ENCODE results near the gene PCDH9.

Gene PCDH9

GRCh38 chr13:66840621-66841020 lies 389.5 kb downstream of the PCDH9 start:
- DNase-seq (ENCODE audit: low read depth): no peak

GRCh38 chr13:66837246-66837645 lies 392.9 kb downstream of the PCDH9 start:
- no peak for DNase-seq (ENCODE audit: low read depth)

- no peak for DNase-seq (ENCODE audit: low read depth)
Measured at GRCh38 chr13:66835040-66835628, 395.0 kb downstream of the PCDH9 start.

- no peak for DNase-seq (ENCODE audit: low read depth)
Measured at GRCh38 chr13:66830940-66831716, 399.0 kb downstream of the PCDH9 start.

GRCh38 chr13:66829803-66830202 lies 400.3 kb downstream of the PCDH9 start:
- no peak for DNase-seq (ENCODE audit: low read depth)

GRCh38 chr13:66826398-66826797 lies 403.7 kb downstream of the PCDH9 start:
- no peak for DNase-seq (ENCODE audit: low read depth)

- no peak for DNase-seq (ENCODE audit: low read depth)
Measured at GRCh38 chr13:66821551-66821950, 408.6 kb downstream of the PCDH9 start.

- no peak for DNase-seq (ENCODE audit: low read depth)
Measured at GRCh38 chr13:66811455-66811854, 418.7 kb downstream of the PCDH9 start.

- no peak for DNase-seq (ENCODE audit: low read depth)
Measured at GRCh38 chr13:66809485-66809884, 420.7 kb downstream of the PCDH9 start.

GRCh38 chr13:66807251-66807650 lies 422.9 kb downstream of the PCDH9 start:
- no peak for DNase-seq (ENCODE audit: low read depth)

- no peak for DNase-seq (ENCODE audit: low read depth)
Measured at GRCh38 chr13:66805657-66806056, 424.5 kb downstream of the PCDH9 start.

GRCh38 chr13:66803808-66804456 lies 426.2 kb downstream of the PCDH9 start:
- no peak for DNase-seq (ENCODE audit: low read depth)

- DNase-seq (ENCODE audit: low read depth): no peak
Measured at GRCh38 chr13:66803013-66803807, 426.9 kb downstream of the PCDH9 start.

GRCh38 chr13:66795636-66796035 lies 434.5 kb downstream of the PCDH9 start:
- no peak for DNase-seq (ENCODE audit: low read depth)

GRCh38 chr13:66794340-66795031 lies 435.6 kb downstream of the PCDH9 start:
- DNase-seq (ENCODE audit: low read depth): no peak

- DNase-seq (ENCODE audit: low read depth): no peak
Measured at GRCh38 chr13:66790861-66791260, 439.3 kb downstream of the PCDH9 start.

- DNase-seq (ENCODE audit: low read depth): no peak
Measured at GRCh38 chr13:66781241-66781640, 448.9 kb downstream of the PCDH9 start.

GRCh38 chr13:66780814-66781213 lies 449.3 kb downstream of the PCDH9 start:
- DNase-seq (ENCODE audit: low read depth): no peak

GRCh38 chr13:66778461-66778860 lies 451.7 kb downstream of the PCDH9 start:
- no peak for DNase-seq (ENCODE audit: low read depth)

- no peak for DNase-seq (ENCODE audit: low read depth)
Measured at GRCh38 chr13:66775196-66775595, 454.9 kb downstream of the PCDH9 start.

- DNase-seq (ENCODE audit: low read depth): no peak
Measured at GRCh38 chr13:66774046-66774445, 456.1 kb downstream of the PCDH9 start.

- no peak for DNase-seq (ENCODE audit: low read depth)
Measured at GRCh38 chr13:66765559-66765958, 464.6 kb downstream of the PCDH9 start.

Measured in stimulated activated CD8-positive, alpha-beta memory T cell treated with anti-CD3 and anti-CD28 coated beads, Interleukin-12 subunit alpha, Interleukin-12 subunit beta, amount 100 ng/mL, for 4 hours (primary cell).